Stimulated activated CD8-positive, alpha-beta memory T cell treated with anti-CD3 and anti-CD28 coated beads, Interleukin-7, amount 100 ng/mL, for 4 hours (primary cell): ENCODE measurements around the gene RAX2.
"Not testable (repeated sequence)": the region's sequence is repeated elsewhere in the genome, so short reads cannot be mapped to it uniquely, and the experiment has no call there.

Experiments
- DNase-seq, 2 donors: peaks; one replicate each; pipeline ENCODE4 v3.0.0-alpha.2; 2020; ENCODE audit warnings: low read depth in 2 of 2

RAX2 gene

GRCh38 chr19:3760871-3761361 is 11.1 kb downstream of the RAX2 start:
- DNase-seq = no peak

GRCh38 chr19:3759482-3760254 is 12.4 kb downstream of the RAX2 start:
- DNase-seq = no peak

GRCh38 chr19:3758297-3758696 is 13.7 kb downstream of the RAX2 start:
- not testable (repeated sequence) for DNase-seq

GRCh38 chr19:3757705-3758104 is 14.3 kb downstream of the RAX2 start:
- not testable (repeated sequence) for DNase-seq

GRCh38 chr19:3753631-3754410 is 18.2 kb downstream of the RAX2 start:
- DNase-seq = no peak

GRCh38 chr19:3752492-3752891 is 19.5 kb downstream of the RAX2 start:
- DNase-seq = no peak

- DNase-seq = no peak
Measured at GRCh38 chr19:3751236-3751635, 20.8 kb downstream of the RAX2 start.

- no peak for DNase-seq
Measured at GRCh38 chr19:3750211-3750610, 21.8 kb downstream of the RAX2 start.

GRCh38 chr19:3748965-3749364 is 23.1 kb downstream of the RAX2 start:
- DNase-seq = no peak

GRCh38 chr19:3746371-3747056 is 25.5 kb downstream of the RAX2 start:
- DNase-seq = no peak

GRCh38 chr19:3745363-3746045 is 26.5 kb downstream of the RAX2 start:
- no peak for DNase-seq

- no peak for DNase-seq
Measured at GRCh38 chr19:3743486-3743885, 28.5 kb downstream of the RAX2 start.

- DNase-seq = no peak
Measured at GRCh38 chr19:3740431-3740830, 31.6 kb downstream of the RAX2 start.

GRCh38 chr19:3738477-3739220 is 33.4 kb downstream of the RAX2 start:
- DNase-seq = no peak

GRCh38 chr19:3737487-3738205 is 34.4 kb downstream of the RAX2 start:
- DNase-seq = no peak

GRCh38 chr19:3736106-3736724 is 35.8 kb downstream of the RAX2 start:
- no peak for DNase-seq

GRCh38 chr19:3734310-3734600 is 37.8 kb downstream of the RAX2 start:
- DNase-seq = no peak

GRCh38 chr19:3733549-3734309 is 38.3 kb downstream of the RAX2 start:
- no peak for DNase-seq

GRCh38 chr19:3732108-3732507 is 39.9 kb downstream of the RAX2 start:
- DNase-seq = no peak
